NCI-H1092 treated with DMSO at 0.1 percent for 48 hours (cell line): ENCODE results near the gene MOB3C.
A peak's percentile ranks its signal among the peaks of the same experiment; 100 is the strongest.
"Not testable (repeated sequence)": the region's sequence is repeated elsewhere in the genome, so short reads cannot be mapped to it uniquely, and the experiment has no call there.

ENCODE experiments used
- DNase-seq: peaks from one replicate; lab custom pipeline; 2025; lab: John Stamatoyannopoulos, UW

Gene MOB3C

DNA sequence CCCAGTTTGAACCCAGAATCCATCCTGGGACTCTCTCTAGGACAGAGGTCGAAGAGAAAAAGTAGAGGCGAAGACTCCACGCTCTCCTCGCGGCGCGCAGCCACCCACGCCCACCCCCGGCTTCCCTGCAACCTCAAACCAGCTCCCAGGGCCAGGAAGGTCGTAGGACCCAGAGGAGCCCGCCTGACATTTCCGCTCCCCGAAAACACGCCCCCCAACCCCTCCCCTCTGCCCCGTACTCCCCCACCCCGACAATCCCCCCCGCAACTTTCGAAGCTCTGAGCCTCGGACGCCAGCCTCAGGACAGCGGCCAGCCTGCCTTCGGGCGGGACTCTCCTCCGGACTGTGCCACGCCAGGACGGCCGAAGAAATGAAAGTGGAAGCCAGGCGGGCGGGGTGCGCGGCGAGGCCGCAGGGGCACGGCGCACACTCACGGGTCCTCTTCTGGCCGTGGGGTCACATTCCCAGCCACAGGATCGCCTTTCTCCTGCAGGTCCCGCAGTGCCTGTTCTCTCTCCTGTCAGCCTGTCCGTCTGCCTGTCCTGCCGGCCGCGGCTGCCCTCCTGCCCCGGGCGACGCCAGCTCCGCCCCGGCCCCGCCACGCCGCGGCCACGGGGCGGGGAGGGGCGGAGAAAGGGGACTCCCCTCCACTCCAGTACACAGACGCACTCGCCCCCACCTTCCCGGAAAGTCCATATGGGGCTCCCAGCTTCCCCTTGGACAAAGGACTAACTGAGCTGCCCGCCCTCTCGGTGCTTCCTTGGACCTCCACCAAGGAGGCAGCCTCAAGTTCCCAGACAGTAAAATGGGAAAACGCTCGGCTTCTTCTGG lies at the start of gene MOB3C:
Gene MOB3C (minus strand): TSS at position 535 of the 831 bp plus-strand sequence. CDS start 3,490 bp downstream, outside the sequence.
- no peak for DNase-seq

DNA sequence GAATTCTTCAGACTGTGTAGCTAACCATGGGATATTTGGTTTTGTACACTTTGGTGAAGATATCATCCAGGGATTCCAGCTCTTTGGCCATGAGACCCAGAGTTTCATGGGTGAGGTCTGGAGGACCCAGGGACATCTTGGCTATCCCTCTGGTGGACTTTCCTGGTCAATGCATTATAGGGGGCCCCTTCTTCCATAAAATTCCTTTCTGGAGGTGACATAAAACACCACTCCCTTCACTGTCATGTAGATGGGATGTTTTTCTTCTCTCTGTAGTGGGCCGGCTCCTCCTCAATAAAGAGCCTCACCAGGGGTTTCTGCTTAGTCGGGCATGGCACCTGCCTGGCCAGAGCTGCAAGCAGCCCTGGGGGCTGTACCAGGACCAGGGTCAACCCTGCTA lies 49.4 kb upstream of the MOB3C start:
- no peak for DNase-seq

DNA sequence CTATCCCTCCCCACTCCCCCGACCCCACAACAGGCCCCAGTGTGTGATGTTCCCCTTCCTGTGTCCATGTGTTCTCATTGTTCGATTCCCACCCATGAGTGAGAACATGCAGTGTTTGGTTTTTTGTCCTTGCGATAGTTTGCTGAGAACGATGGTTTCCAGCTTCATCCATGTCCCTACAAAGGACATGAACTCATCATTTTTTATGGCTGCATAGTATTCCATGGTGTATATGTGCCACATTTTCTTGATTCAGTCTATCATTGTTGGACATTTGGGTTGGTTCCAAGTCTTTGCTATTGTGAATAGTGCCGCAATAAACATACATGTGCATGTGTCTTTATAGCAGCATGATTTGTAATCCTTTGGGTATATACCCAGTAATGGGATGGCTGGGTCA lies 46.3 kb upstream of the MOB3C start:
- DNase-seq = not testable (repeated sequence)

- DNase-seq = not testable (repeated sequence)
Measured at GRCh38 chr1:46660116-46660515, 43.5 kb upstream of the MOB3C start.

DNA sequence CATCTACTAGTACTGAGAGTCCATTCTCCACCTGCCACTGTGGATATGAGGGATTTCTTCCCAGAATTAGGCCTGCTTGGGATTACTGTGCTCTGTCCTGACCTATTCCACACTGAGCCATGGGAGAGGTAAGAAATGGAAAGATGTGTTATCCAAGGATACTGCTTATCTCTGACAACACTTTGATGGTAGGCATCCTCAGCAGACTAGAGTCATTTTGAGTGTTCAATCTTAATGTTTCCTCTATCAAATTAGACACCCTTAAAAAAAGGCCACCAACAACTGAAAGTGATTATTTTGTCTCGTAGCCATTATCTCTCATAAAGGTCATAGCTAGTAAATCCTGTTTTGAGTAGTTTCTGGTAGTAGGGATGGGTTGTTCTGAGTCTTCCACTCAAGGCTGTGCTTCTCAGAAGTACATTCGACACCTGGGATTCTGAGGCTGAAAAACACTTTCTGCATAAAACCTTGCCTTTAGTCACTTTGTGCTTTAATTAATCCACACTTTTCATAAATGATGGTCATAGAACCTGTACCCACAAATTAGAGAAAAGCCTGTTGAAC lies 42.8 kb upstream of the MOB3C start:
- no peak for DNase-seq

DNA sequence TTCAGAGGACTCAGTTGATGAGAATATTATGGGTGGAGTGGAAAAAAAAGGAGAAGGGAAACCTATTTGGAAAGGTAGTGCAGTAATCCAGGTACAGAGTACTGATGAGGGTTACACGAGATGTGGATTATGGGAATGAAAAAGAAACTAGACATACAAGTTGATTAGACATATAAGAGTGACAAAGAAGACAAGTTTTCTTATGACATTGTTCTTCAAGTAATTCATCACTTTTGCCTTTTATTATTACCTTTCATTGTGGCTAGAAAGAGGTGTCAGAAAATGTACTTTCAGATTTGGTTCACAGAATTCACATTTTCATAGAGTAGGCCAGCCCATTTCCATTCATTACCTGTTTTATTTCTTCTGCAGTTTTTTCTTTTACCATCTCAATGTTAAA lies 41.2 kb upstream of the MOB3C start:
- DNase-seq = no peak

GRCh38 chr1:46656643-46657042 lies 40.0 kb upstream of the MOB3C start:
- DNase-seq = no peak

GRCh38 chr1:46655848-46656247 lies 39.2 kb upstream of the MOB3C start:
- no peak for DNase-seq

DNA sequence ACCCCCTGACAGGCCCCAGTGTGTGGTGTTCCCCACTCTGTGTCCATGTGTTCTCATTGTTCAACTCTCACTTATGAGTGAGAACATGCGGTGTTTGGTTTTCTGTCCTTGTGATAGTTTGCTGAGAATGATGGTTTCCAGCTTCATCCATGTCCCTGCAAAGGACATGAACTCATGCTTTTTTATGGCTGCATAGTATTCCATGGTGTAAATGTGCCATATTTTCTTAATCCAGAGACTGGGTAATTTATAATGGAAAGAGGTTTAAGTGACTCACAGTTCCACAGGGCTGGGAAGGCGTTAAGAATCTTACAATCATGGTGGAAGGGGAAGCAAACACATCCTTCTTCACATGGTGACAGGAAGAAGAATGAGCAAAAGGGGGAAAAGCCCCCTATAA lies 38.1 kb upstream of the MOB3C start:
- not testable (repeated sequence) for DNase-seq

- no peak for DNase-seq
Measured at GRCh38 chr1:46654012-46654411, 37.4 kb upstream of the MOB3C start.

DNA sequence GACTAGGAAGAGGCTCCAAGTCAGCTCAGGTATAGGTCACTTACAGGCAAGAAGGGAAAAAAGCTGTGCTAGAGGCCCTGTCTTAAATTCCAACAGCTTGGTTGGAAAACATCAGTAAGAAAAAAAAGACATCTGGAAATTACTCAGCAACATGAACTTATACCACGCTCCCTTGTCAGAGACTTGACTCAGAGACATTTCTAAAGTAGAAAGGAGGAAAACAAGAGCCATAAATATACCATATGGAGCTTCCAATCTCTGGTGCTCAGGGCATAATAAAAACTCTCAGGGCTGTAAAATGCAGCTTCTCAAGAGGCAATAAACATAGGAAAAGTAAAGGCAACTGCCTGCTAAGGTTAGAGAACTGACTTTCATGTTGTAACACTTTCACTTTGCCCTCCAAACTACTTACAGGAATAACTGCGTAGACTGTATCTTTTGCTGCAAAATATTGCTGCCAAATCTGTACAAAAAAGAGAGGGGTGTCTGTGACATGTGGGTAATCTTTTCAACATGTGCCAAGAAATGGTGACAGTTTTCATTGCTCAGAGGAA lies 36.9 kb upstream of the MOB3C start:
- no peak for DNase-seq

- DNase-seq = no peak
Measured at GRCh38 chr1:46652321-46653100, 35.9 kb upstream of the MOB3C start.

GRCh38 chr1:46651152-46651551 lies 34.5 kb upstream of the MOB3C start:
- DNase-seq = not testable (repeated sequence)

- DNase-seq = no peak
Measured at GRCh38 chr1:46650491-46650890, 33.9 kb upstream of the MOB3C start.

DNA sequence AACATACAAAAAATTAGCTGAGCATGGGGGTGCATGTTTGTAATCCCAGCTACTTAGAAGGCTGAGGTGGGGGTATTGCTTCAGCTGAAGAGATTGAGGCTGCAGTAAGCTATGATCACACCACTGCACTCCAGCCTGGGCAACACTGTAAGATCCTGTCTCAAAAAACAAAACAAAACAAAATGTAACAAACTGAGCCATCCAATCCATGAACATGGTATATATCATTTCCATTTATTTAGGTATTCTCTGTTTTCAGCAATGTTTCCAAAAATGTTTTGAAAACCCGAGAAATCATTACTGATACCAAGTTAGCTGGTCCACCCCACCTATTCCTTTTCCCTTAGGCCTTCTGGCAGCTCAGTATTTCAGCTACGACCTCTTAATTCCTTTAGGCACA lies 33.2 kb upstream of the MOB3C start:
- DNase-seq = no peak

- no peak for DNase-seq
Measured at GRCh38 chr1:46647611-46648010, 31.0 kb upstream of the MOB3C start.

DNA sequence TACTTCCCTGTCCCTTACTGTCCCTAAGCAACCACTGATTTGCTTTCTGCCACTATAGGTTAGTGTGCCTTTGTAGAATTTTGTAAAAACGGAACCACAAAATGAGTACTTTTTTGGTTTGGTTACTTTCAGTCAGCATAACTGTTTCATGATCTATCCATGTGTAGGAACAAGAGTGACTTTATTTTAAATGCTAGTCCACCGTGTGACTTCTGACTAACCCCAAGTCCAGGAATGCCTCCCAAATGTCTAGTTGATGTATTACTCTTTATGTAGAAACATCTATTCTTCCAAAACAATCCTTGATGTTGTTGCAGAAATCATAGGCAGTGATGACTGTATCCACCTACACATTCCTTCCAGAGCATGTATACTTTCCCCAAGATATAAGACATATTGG lies 30.2 kb upstream of the MOB3C start:
- no peak for DNase-seq

DNA sequence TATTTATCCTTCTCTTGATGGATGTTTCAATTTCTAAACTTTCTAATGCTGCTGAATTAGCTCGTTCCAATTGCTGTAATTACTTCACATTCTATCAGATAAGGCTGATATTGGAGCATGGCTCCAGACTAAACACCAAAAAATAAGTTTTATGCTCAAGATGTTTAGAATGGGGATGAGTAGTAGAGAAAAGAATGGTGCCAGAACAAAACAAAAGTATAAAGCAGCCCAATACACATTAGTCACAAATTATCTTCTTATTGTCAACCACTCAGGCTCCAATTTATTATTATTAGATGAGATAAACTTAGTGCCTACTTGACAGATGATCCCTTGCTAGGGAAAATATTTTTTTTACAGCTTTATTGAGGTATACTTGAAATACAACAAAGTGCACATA lies 29.7 kb upstream of the MOB3C start:
- no peak for DNase-seq

GRCh38 chr1:46645815-46646214 lies 29.2 kb upstream of the MOB3C start:
- no peak for DNase-seq

DNA sequence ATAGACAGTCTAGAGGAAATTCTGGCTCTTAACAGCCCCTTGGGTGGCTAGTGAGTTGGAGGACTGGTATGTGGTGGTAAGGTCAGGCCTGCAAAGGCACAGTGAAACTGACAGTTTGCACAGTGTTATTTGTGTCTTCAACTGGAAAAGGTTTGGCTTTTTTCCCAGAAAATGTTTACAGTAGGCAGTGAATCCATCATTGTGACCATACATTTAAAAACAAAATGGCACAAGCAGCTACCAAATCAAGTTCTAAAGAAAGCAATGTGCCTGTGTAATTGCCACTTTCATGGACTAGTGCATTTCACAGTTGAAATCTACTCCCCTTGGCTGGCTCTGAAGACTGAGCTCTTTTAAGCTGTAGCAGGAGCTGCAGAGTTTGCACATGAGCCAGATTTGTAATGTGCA lies 26.8 kb upstream of the MOB3C start:
- peak; percentile 89 for DNase-seq

GRCh38 chr1:46642115-46642680 lies 25.6 kb upstream of the MOB3C start:
- no peak for DNase-seq

DNA sequence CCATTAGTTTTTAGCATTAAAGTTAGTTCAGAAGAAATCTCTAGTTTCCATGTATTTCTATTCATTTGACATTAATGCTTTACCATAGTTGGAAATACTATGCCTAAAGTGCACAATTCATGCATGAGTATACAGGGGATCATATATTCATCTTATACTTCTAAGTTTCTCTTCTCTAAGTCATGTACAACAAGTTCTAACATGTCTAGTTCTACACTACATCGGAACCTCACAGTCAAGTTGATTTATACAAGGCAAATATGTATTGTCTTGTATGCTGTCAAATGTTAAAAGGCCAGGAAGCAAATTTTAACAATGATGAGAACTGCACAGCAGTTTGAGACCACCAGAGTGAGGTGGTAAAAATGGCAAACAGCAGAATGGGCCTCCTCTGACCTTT lies 22.9 kb upstream of the MOB3C start:
- no peak for DNase-seq
